Activated CD4-positive, CD25-positive, alpha-beta regulatory T cell treated with anti-CD3 and anti-CD28 coated beads, Interleukin-2, amount 50 U/mL, for 24 hours (primary cell): ENCODE data around the gene PCSK6.
"Not testable (repeated sequence)": the region's sequence is repeated elsewhere in the genome, so short reads cannot be mapped to it uniquely, and the experiment has no call there.

ENCODE experiments used
- ATAC-seq, 2 donors: fragments of 150-1000 bp; cut with Tn5 transposase; one replicate each; pipeline ENCODE4 v1.10.0; 2021; ENCODE audit warnings: mild to moderate bottlenecking in 1 of 2, moderate library complexity in 1 of 2

Gene PCSK6

GRCh38 chr15:101459579-101460300 is 29.8 kb downstream of the PCSK6 start:
- no peak for ATAC-seq

DNA sequence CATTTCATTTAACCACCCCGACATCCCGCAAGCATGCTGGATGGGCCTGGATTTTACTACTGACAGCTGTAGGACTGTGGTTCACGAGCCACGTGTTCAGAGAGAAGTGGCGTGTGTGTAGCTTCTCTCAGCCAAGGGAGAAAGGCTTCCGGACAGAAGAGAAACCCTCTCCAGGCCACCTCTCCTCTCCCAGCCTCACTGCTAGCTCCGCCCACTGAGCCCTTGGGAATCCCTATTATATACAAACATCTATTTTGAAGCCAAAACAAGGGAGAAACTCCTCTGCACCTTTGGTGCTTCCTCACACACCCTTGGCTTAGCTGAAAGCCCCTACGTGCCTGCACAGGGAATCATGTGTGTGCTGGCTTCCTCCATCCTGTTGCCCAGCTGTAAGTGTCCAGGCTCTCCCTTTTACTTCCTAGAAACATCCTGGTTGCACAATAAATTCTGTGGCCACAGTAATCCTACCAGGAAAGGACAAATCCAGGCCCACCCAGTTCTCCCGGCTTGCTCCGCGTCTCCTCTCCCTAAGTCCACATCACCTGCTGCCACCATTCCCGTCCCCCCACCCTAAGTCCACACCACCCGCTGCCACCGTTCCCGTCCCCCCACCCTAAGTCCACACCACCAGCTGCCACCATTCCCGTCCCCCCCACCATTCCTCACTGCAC is 30.5 kb downstream of the PCSK6 start:
- no peak for ATAC-seq

DNA sequence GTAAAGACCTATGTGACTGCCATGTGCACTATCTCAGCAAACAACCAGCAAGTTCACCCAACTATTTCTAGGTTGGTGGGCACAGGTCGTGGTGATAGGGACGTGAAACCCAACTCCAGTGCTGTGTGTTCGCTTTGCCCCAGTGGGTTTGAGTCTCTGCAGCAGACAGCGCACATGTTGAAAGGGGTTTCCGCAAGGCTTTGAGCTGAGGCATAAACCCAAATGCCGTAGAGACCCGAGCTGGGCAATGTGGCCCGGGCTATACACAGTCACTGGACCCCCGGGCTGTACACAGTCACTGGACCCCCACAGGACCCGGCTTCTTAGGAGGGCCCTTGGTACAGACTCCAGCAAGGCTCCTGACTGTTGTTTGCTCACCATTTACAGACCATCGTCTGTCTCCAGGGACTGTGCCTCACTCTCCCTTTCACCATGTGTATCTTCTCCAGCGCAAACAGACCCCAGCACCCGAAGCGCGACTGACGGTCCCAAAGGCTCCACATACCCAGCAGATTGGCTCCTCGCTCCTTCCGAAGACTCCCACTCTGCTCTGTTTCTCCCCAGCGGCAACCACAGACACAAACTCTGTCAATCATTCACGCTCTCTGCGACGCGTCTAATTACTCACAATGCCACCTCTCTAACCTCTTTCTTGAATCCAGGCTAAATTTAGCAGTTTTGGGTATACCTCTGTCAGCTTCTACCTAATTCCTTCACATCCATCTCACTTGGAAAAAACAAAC is 31.2 kb downstream of the PCSK6 start:
- ATAC-seq: no peak

DNA sequence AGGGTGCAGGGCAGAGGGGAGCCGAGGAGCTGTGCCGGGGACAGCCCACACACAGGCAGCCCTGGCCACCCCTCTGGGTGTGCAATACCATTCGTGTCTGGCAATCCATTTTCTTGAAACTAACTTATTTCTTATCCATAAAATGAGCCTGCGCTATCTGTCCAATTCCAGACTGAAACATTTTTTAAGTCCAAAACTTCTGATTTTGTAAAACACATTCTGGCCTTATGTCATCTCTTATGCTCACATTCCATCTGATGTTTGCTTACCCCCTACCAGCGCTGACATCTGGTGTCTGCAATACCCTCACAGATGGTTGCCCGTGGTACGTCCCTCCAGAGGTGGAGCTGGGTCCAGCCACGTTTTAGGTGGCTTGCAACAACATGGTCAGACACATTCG is 31.8 kb downstream of the PCSK6 start:
- ATAC-seq: no peak

GRCh38 chr15:101456057-101456739 is 33.3 kb downstream of the PCSK6 start:
- ATAC-seq: no peak

- peak; percentile 49 to 60 for ATAC-seq
Measured at GRCh38 chr15:101455291-101456025, 34.0 kb downstream of the PCSK6 start.

- ATAC-seq: not testable (repeated sequence)
Measured at GRCh38 chr15:101454781-101455180, 34.7 kb downstream of the PCSK6 start.

DNA sequence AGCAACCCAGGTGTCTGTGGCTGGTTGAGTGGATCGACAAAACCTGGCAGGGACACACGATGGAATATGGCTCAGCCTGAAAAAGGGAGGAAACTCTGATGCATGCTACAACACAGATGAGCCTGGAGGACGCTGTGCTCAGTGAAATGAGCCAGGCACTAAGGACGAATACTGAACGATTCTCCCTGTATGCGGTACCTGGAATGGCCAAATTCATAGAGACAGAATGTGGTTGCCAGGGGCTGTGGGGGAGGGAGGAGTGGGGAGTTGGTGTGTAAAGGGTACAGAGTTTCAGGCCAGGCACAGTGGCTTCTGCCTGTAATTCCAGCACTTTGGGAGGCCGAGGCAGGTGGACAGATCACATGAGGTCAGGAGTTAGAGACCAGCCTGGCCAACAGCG is 35.1 kb downstream of the PCSK6 start:
- no peak for ATAC-seq

GRCh38 chr15:101453123-101454120 is 36.1 kb downstream of the PCSK6 start:
- ATAC-seq: no peak

DNA sequence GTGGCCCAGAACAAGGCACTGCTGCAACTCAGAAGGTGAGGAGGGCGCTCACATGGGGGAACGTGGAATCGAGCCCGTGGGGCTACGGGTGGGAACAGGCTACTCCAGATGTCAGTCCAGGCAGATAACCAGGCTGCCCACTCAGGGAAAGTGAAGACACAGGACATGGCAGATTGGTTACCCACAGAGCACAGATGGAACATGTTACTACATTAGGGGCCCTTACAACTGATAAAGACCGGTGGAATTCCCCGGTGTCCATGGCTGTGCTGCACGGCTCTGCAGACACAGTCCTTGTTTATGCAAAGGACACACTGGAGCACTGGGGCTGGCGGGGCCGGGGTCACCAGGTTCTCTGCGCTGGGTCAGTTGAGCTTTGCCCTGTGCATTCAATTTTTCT is 36.9 kb downstream of the PCSK6 start:
- no peak for ATAC-seq

DNA sequence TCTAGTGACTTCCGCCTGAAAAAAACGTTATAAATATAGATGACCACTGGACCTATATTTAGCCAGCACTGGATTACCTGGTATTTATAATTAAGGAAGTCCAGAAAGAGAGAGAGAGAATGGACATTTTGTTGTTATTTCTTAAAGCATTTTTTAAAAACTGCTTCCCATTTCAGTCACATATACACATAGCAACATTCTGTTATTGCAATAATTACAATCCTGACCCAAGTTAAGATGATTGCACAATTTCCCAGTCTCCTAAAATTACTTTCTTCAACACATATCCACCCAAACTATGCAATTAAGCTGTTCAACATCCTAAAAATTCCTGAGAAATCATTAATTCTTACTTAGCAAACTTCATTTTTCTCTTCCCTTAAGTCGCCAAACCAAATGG is 37.7 kb downstream of the PCSK6 start:
- ATAC-seq: no peak

DNA sequence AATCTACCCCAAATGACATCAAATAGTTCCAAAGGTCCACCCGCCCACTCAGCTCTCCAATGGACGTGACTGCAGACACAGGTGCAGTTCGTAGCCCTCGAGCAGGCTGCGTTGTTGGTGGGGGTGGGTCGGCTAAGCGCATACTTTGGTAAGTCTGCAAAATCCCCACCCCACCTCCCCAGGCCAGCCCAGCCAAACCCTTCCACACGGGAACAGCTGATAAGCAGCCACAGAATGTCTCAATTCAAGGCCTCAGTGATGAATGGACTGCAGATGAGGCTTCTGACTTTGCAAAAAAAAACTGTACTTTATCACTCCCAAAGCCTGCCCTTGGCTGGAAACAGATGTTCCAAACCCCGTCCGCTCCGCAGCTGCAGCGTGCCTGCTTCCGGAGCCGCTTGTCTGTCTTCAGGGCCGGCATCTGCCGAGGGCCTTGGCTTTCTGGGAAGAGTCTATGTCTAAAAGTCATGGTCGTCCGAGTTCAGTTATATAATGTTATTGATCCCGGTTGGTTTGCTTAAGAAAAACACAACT is 38.2 kb downstream of the PCSK6 start:
- no peak for ATAC-seq

DNA sequence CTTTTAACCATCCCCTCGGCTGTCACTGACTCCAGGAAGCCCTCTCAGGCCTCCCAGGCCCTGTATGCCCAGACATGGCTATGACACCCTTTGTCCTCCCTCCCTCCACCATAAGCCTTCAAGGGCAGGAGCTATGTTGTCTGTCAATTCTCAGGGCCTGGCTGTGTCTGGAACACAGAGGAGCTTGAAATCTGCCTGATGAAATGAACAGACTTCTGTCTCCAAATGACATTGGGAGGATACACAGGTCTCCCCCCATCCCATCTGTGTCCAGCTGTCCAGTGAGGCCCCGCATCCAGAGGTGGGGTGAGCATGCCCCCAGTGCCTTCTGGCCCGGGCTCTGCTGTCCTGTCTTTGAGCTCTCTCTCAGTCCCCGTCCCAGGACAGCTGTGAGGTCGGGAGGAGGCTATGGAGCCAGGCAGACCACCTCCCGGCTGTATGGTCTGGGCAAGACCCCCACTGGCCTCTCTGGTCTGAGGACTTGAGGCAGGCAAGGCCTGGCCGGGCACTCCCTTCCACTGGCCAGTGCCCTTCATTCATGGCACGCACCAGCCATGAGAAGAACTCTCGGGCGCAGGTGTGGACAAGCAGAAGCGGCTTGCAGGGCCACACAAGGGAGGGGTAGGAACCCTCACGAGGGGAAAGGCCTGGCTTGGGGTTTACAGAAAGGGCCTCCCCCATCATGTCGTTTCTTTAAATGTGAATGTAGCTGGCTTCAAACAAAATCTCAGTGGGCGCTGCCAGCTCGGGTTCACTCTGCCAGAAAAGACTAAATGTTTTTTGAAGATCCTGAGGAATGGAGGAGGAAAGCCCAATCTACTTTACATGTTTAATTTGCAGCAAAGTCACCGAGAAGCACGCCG is 38.9 kb downstream of the PCSK6 start:
- ATAC-seq: no peak

- no peak for ATAC-seq
Measured at GRCh38 chr15:101449471-101450402, 39.8 kb downstream of the PCSK6 start.

DNA sequence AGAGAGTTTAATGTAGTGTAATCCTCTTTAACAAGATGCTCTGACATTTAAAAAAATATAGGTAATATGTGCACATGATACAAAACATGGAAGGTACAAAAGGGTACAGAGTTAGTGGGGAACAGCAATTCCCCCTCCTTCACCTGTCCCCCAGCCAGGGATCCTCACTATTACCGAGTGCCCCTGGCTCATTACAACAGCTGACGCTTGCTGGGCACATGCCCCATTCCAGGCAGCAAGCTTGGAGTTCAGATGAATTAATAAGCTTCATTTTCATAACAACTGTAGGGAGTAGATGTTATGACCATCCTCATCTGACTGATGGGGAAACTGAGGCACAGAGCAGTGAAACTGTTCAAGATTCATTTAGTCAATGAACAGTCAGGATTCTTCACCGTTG is 41.2 kb downstream of the PCSK6 start:
- no peak for ATAC-seq

GRCh38 chr15:101447561-101448071 is 41.9 kb downstream of the PCSK6 start:
- no peak for ATAC-seq

DNA sequence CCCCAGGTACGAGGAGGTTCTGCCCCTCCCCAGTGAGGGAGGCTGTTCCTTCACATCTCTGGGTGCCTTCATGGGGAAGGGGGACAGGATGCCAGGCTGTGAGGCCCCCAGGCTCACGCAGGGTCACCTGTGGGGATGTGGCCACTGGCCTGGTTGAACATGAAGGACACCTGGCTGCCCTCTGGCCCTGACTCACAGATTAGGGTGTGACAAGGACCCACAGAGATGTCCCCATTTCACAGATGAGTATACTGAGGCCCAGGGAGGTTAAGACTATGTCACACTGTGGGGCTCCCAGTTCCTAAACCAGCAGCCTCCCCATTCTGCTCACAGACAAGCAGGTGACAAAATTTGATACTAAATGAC is 42.4 kb downstream of the PCSK6 start:
- ATAC-seq: no peak

GRCh38 chr15:101446518-101447167 is 42.9 kb downstream of the PCSK6 start:
- ATAC-seq: peak; percentile 18 to 36
